Measurements from ENCODE around the gene UBE2E1. TPM values are rescaled to one million over a fixed set of nuclear protein-coding genes. Genes with fewer than 3 reads are reported as not detected.
A peak's percentile ranks its signal among the peaks of the same experiment; 100 is the strongest.

UBE2E1 gene
- total RNA-seq (63.7 and 68.2 TPM in 2 replicates), polyA plus RNA-seq (46.7 and 48.7 TPM in 2 replicates), polyA minus RNA-seq (25.5 and 40.8 TPM in 2 replicates)
- 62.1 TPM for total RNA-seq (2013)

DNA sequence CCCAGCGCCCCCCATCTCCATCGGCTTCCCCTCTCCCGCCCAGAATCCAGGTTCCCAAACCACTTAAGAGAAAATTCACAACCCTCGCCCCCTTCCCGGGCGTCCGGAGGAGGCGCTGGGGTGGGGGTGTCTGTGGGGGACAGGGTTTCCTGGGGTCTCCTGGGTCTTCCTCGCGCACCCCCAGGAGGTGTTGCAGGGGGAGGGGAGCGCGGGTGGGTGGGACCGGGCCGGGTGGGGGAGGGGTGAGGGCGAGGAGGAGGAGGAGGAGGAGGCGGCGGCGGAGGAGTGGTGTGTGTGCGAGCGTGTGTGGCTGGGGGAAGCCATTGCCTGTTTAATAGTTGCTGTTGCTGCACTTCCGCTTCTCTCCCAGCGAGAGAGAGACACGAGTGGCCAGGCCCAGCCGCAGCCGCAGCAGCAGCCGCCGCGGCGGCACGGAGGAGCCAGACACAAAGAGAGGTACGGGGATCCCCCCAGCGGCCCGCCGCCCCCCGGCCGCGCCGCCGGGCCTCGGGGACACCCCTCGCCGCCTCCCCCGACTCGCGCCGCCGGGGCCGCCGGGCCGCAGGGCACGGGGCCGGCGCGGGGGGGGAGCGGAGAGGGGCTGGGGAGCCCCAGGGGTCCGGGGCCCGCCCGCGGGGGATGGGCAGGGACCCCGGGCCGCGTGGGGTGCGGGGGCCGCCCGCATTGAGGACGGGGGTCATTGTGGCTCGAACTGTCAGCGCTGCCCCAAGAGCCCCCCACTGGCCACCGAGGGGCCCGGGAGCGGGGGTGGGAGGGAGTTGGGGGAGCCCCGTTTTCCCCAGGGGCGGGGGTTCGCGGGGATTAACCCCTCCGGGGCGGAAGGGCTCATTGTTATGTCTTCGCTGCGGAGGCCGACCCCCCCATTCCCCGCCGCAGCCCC lies at the start of gene UBE2E1:
UBE2E1 (plus strand) TSS at position 323 of the 901 bp plus-strand sequence. CDS start 1,315 bp downstream, outside the sequence.
- ChIA-PET POLR2A (interaction anchor here (0.6 to 1.0 kb wide), 6 partner anchors 25 to 546 kb away, joined by 3 to 11 read pairs (median 4); no protein-coding TSS in a partner anchor), CTCF (no interaction called here)
- intact Hi-C loops (cut with micrococcal nuclease) = loop anchor here (1.0 to 10.0 kb wide), 4 partner anchors 139 to 1859 kb away; partner anchors contain the start of genes NR1D2, TOP2B and UBE2E2

More for the DNA sequence above, at the start of gene UBE2E1:
- Histone ChIP-seq H4K20me1 (ENCODE audit: control insufficient read depth, insufficient read depth, low read length, poor library complexity, severe bottlenecking) (no peaks in the 10 kb centered on the region), H3K79me2 (ENCODE audit: control insufficient read depth, insufficient read depth, low read length) (peaks cover 21% of the 10 kb centered on the region), H2AFZ (ENCODE audit: insufficient read depth, low read depth, low read length, poor library complexity, severe bottlenecking) (peak within 1 kb of the TSS; percentile 82), H3K4me3 (ENCODE audit: control extremely low read depth in 1 of 5, extremely low read depth in 1 of 5, insufficient read depth in 1 of 5, low read depth in 2 of 5, low read length in 4 of 5) (peak within 1 kb of the TSS in 4 of 5 experiments; percentile 57 to 88 (median 70)), H3K27ac (ENCODE audit: low read length in 2 of 2) (peak within 1 kb of the TSS; percentile 54 to 88), H3K4me1 (ENCODE audit: control insufficient read depth in 2 of 2, insufficient read depth in 2 of 2, low read length in 2 of 2) (peaks cover 32 to 36% of the 10 kb centered on the region in 2 donors), H3K4me2 (replicated peaks; ENCODE audit: low read depth, low read length, poor library complexity, severe bottlenecking) (peak within 1 kb of the TSS; percentile 99), H3K9me3 (ENCODE audit: control extremely low read depth in 1 of 3, control insufficient read depth in 2 of 3, insufficient read depth in 1 of 3, low read length in 2 of 3) (no peaks in the 10 kb centered on the region), H3K27me3 (replicated peaks in 1 of 4; ENCODE audit: control extremely low read depth in 1 of 4, control insufficient read depth in 3 of 4, insufficient read depth in 4 of 4, low read length in 3 of 4) (no peaks in the 10 kb centered on the region), H3K9ac (ENCODE audit: low read length) (peak within 1 kb of the TSS; percentile 86), H3K36me3 (replicated peaks in 1 of 2; ENCODE audit: control extremely low read depth in 1 of 2, control insufficient read depth in 1 of 2, extremely low read depth in 1 of 2, insufficient read depth in 2 of 2, low read length in 1 of 2) (no peaks in the 10 kb centered on the region)
- peak; percentile 91 for DNase-seq
- TF ChIP-seq EZH2 (IDR thresholded peaks at IDR 0.05; ENCODE audit: borderline replicate concordance, insufficient read depth, low read depth, low read length, poor library complexity, severe bottlenecking) = no peak
- TF ChIP-seq, protein P1, sequence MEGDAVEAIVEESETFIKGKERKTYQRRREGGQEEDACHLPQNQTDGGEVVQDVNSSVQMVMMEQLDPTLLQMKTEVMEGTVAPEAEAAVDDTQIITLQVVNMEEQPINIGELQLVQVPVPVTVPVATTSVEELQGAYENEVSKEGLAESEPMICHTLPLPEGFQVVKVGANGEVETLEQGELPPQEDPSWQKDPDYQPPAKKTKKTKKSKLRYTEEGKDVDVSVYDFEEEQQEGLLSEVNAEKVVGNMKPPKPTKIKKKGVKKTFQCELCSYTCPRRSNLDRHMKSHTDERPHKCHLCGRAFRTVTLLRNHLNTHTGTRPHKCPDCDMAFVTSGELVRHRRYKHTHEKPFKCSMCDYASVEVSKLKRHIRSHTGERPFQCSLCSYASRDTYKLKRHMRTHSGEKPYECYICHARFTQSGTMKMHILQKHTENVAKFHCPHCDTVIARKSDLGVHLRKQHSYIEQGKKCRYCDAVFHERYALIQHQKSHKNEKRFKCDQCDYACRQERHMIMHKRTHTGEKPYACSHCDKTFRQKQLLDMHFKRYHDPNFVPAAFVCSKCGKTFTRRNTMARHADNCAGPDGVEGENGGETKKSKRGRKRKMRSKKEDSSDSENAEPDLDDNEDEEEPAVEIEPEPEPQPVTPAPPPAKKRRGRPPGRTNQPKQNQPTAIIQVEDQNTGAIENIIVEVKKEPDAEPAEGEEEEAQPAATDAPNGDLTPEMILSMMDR (IDR thresholded peaks at IDR 0.05) = no peak
- H3K9me3 Mint-ChIP-seq (ENCODE audit: insufficient read depth) = no peaks in the 10 kb centered on the region
- WGBS (ENCODE audit: insufficient coverage) = 1% methylated on average over 58 of the region's 82 CpGs
- peaks cover 41% of the 10 kb centered on the region for H3K4me1 Mint-ChIP-seq
- no peaks in the 10 kb centered on the region for H3K27me3 Mint-ChIP-seq
- ATAC-seq (ENCODE audit: low read depth) = peak; percentile 79
- H3K27ac Mint-ChIP-seq = peak within 1 kb of the TSS; percentile 97
- H3K4me3 Mint-ChIP-seq = peak within 1 kb of the TSS; percentile 96

Data from B cell (primary cell).